Epithelial cell of prostate (primary cell): ENCODE measurements around the gene CDCA4.
"Not testable (repeated sequence)": the region's sequence is repeated elsewhere in the genome, so short reads cannot be mapped to it uniquely, and the experiment has no call there.

Experiments
- DNase-seq: peaks from one replicate; pipeline ENCODE4 v3.0.0-alpha.2; 2011; ENCODE audit warnings: low read depth, low spot score
- H3K27ac ChIP-seq: fragments of 450-650 bp; 2 replicates; pipeline ENCODE4 v1.5.1; 2017; ENCODE audit warnings: mild to moderate bottlenecking

CDCA4 gene

GRCh38 chr14:105039458-105040205 lies 18.7 kb upstream of the CDCA4 start:
- no peak for DNase-seq
- H3K27ac ChIP-seq, result no peak overlapping the region

- DNase-seq, H3K27ac ChIP-seq: not testable (repeated sequence)
These were observed 14.7 kb upstream of the CDCA4 start for GRCh38 chr14:105035616-105036015.

- peak overlapping the region; percentile 99 for H3K27ac ChIP-seq
- no peak for DNase-seq
These were observed 13.6 kb upstream of the CDCA4 start for GRCh38 chr14:105034315-105035039.

GRCh38 chr14:105033412-105033900 lies 12.6 kb upstream of the CDCA4 start:
- not testable (repeated sequence) for DNase-seq
- H3K27ac ChIP-seq, result peak overlapping the region; percentile 99

GRCh38 chr14:105032451-105032901 lies 11.6 kb upstream of the CDCA4 start:
- DNase-seq, result peak; percentile 75
- peak overlapping the region; percentile 99 for H3K27ac ChIP-seq

GRCh38 chr14:105030836-105031396 lies 10.0 kb upstream of the CDCA4 start:
- DNase-seq, result no peak
- peak overlapping the region; percentile 99 for H3K27ac ChIP-seq

GRCh38 chr14:105030194-105030593 lies 9.3 kb upstream of the CDCA4 start:
- DNase-seq, result no peak
- peak overlapping the region; percentile 99 for H3K27ac ChIP-seq

GRCh38 chr14:105029402-105029801 lies 8.5 kb upstream of the CDCA4 start:
- peak overlapping the region; percentile 99 for H3K27ac ChIP-seq

GRCh38 chr14:105028251-105028927 lies 7.5 kb upstream of the CDCA4 start:
- H3K27ac ChIP-seq, result peak overlapping the region; percentile 99
- peak; percentile 95 for DNase-seq

More at GRCh38 chr14:105029402-105029801, 8.5 kb upstream of the CDCA4 start:
- no peak for DNase-seq

GRCh38 chr14:105027718-105028117 lies 6.8 kb upstream of the CDCA4 start:
- DNase-seq, result not testable (repeated sequence)
- H3K27ac ChIP-seq, result peak overlapping the region; percentile 99

GRCh38 chr14:105026802-105027563 lies 6.1 kb upstream of the CDCA4 start:
- peak overlapping the region; percentile 99 for H3K27ac ChIP-seq
- peak; percentile 72 for DNase-seq

GRCh38 chr14:105026033-105026785 lies 5.3 kb upstream of the CDCA4 start:
- no peak for DNase-seq
- H3K27ac ChIP-seq, result peak overlapping the region; percentile 99

- peak overlapping the region; percentile 99 for H3K27ac ChIP-seq
These were observed 4.5 kb upstream of the CDCA4 start for GRCh38 chr14:105025429-105025828.

GRCh38 chr14:105023791-105024480 lies 3.1 kb upstream of the CDCA4 start:
- peak overlapping the region; percentile 99 for H3K27ac ChIP-seq
- no peak for DNase-seq

More at GRCh38 chr14:105025429-105025828, 4.5 kb upstream of the CDCA4 start:
- no peak for DNase-seq

GRCh38 chr14:105023144-105023543 lies 2.3 kb upstream of the CDCA4 start:
- no peak for DNase-seq

GRCh38 chr14:105022276-105022670 lies 1.4 kb upstream of the CDCA4 start:
- peak overlapping the region; percentile 99 for H3K27ac ChIP-seq

More at GRCh38 chr14:105023144-105023543, 2.3 kb upstream of the CDCA4 start:
- H3K27ac ChIP-seq, result peak overlapping the region; percentile 99

GRCh38 chr14:105021656-105022275 lies 883 bp upstream of the CDCA4 start:
- peak overlapping the region; percentile 99 for H3K27ac ChIP-seq
- DNase-seq, result no peak

More at GRCh38 chr14:105022276-105022670, 1.4 kb upstream of the CDCA4 start:
- DNase-seq, result no peak
